ENCODE results near the gene HOXA3. TPM values are rescaled to one million over a fixed set of nuclear protein-coding genes. Genes with fewer than 3 reads are reported as not detected.

Gene HOXA3
- total and polyA plus RNA-seq, 2 of the 13 experiments (the other 11 are each of a cell fraction or from before 2014, with no cell fraction given), result 2.9 to 4.6 TPM

- TF ChIP-seq ARID5B (CRISPR knock-in tag; IDR thresholded peaks at IDR 0.05) (no peak), ZSCAN20 (CRISPR knock-in tag; IDR thresholded peaks at IDR 0.05; ENCODE audit: borderline replicate concordance) (no peak), ZNF362 (CRISPR knock-in tag; IDR thresholded peaks at IDR 0.05; ENCODE audit: borderline replicate concordance) (no peak), SNAPC2 (CRISPR knock-in tag; IDR thresholded peaks at IDR 0.05) (no peak), ATF6 (CRISPR knock-in tag; conservative IDR thresholded peaks at IDR 0.05) (no peak), ZNF713 (CRISPR knock-in tag; IDR thresholded peaks at IDR 0.05) (no peak), SATB2 (CRISPR knock-in tag; IDR thresholded peaks at IDR 0.05) (no peak), MEIS2 (CRISPR knock-in tag; IDR thresholded peaks at IDR 0.05) (peak; percentile 49; the same call in 1 of the 2 replicates), ZNF292 (CRISPR knock-in tag; IDR thresholded peaks at IDR 0.05; ENCODE audit: borderline replicate concordance, low read depth) (no peak), ZNF570 (CRISPR knock-in tag; IDR thresholded peaks at IDR 0.05; ENCODE audit: borderline replicate concordance) (no peak), ZNF879 (CRISPR knock-in tag; IDR thresholded peaks at IDR 0.05) (no peak), GABPA (IDR thresholded peaks at IDR 0.05; ENCODE audit: low read depth, low read length) (no peak), GABPA (CRISPR knock-in tag; IDR thresholded peaks at IDR 0.05; ENCODE audit: low read depth) (no peak), ATF7 (IDR thresholded peaks at IDR 0.05) (no peak), ATF7 (CRISPR knock-in tag; IDR thresholded peaks at IDR 0.05) (no peak), ZNF12 (CRISPR knock-in tag; IDR thresholded peaks at IDR 0.05) (no peak), ISX (CRISPR knock-in tag; conservative IDR thresholded peaks at IDR 0.05) (no peak), NR2F2 (IDR thresholded peaks at IDR 0.05; ENCODE audit: borderline replicate concordance, low read depth) (no peak), RFXANK (CRISPR knock-in tag; IDR thresholded peaks at IDR 0.05) (no peak), ZNF781 (CRISPR knock-in tag; IDR thresholded peaks at IDR 0.05; ENCODE audit: borderline replicate concordance, not compliant biosample characterization) (no peak), KDM1A (CRISPR knock-in tag; IDR thresholded peaks at IDR 0.05) (no peak), ZNF124 (CRISPR knock-in tag; IDR thresholded peaks at IDR 0.05) (no peak), DBP (CRISPR knock-in tag; IDR thresholded peaks at IDR 0.05; ENCODE audit: not compliant biosample characterization) (no peak), MTF2 (CRISPR knock-in tag; IDR thresholded peaks at IDR 0.05; ENCODE audit: borderline replicate concordance) (peak; percentile 87; the same call in 1 of the 2 replicates)
Measured at GRCh38 chr7:27179503-27180430, 27.4 kb upstream of the HOXA3 start (continued).

All from HepG2 (cell line).